GM18517 (cell line): Measurements from ENCODE around the gene ACSL1.
"Not testable (repeated sequence)": the region's sequence is repeated elsewhere in the genome, so short reads cannot be mapped to it uniquely, and the experiment has no call there.

Experiments used
- ATAC-seq: cut with Tn5 transposase; IDR thresholded peaks from one replicate; pipeline ENCODE4 v1.9.1; 2021; ENCODE audit warnings: mild to moderate bottlenecking, moderate library complexity; ENCODE audit not compliant: unreplicated experiment

The ACSL1 gene

GRCh38 chr4:184843984-184844554, 18.3 kb upstream of the ACSL1 start:
- no peak for ATAC-seq

- not testable (repeated sequence) for ATAC-seq
These were observed 13.3 kb upstream of the ACSL1 start for GRCh38 chr4:184839075-184839399.

- no peak for ATAC-seq
These were observed 12.7 kb upstream of the ACSL1 start for GRCh38 chr4:184838249-184839074.

GRCh38 chr4:184836613-184837012, 10.8 kb upstream of the ACSL1 start:
- ATAC-seq = no peak

GRCh38 chr4:184833046-184833838, 7.5 kb upstream of the ACSL1 start:
- no peak for ATAC-seq

GRCh38 chr4:184831153-184831552, 5.4 kb upstream of the ACSL1 start:
- ATAC-seq = no peak

GRCh38 chr4:184826691-184827270, 1.0 kb upstream of the ACSL1 start:
- ATAC-seq = peak; percentile 12

- ATAC-seq = peak; percentile 10
These were observed 450 bp downstream of the ACSL1 start for GRCh38 chr4:184825141-184825895.

- no peak for ATAC-seq
These were observed 1.0 kb downstream of the ACSL1 start for GRCh38 chr4:184824776-184825084.

- ATAC-seq = no peak
These were observed 1.5 kb downstream of the ACSL1 start for GRCh38 chr4:184824081-184824775.

GRCh38 chr4:184823014-184823413, 2.8 kb downstream of the ACSL1 start:
- no peak for ATAC-seq

- no peak for ATAC-seq
These were observed 3.4 kb downstream of the ACSL1 start for GRCh38 chr4:184822356-184822755.

GRCh38 chr4:184821242-184821641, 4.5 kb downstream of the ACSL1 start:
- no peak for ATAC-seq

- no peak for ATAC-seq
These were observed 6.0 kb downstream of the ACSL1 start for GRCh38 chr4:184819786-184820185.

GRCh38 chr4:184818216-184818564, 7.6 kb downstream of the ACSL1 start:
- peak; percentile 54 for ATAC-seq

- peak; percentile 1 for ATAC-seq
These were observed 8.1 kb downstream of the ACSL1 start for GRCh38 chr4:184817494-184818215.

- ATAC-seq = no peak
These were observed 8.8 kb downstream of the ACSL1 start for GRCh38 chr4:184816962-184817361.

- ATAC-seq = peak; percentile 81
These were observed 10.5 kb downstream of the ACSL1 start for GRCh38 chr4:184815046-184815877.

- no peak for ATAC-seq
These were observed 11.1 kb downstream of the ACSL1 start for GRCh38 chr4:184814686-184815045.
